Naive thymus-derived CD4-positive, alpha-beta T cell (primary cell): ENCODE results near the gene ARL8B. TPM values are rescaled to one million over a fixed set of nuclear protein-coding genes. Genes with fewer than 3 reads are reported as not detected.

Source experiments
- ATAC-seq: fragments of 150-1000 bp; cut with Tn5 transposase; 2 replicates; pipeline ENCODE4 v1.10.0; 2021; ENCODE audit warnings: mild to moderate bottlenecking, moderate library complexity
- CTCF ChIA-PET: fragments of 350-600 bp; sonication (Branson Sonifier 250); formaldehyde crosslinking; loops from one replicate; lab custom pipeline; 2021; ENCODE audit warnings: antibody characterized with exemption; lab: Charles Lee
- POLR2A ChIA-PET: fragments of 350-600 bp; sonication (Branson Sonifier 250); formaldehyde crosslinking; loops from one replicate; lab custom pipeline; 2021; ENCODE audit warnings: antibody characterized with exemption, inconsistent platforms; lab: Charles Lee
- DNase-seq, 9 donors: peaks; one replicate each; pipeline versions ENCODE4 v3.0.0 to v3.0.0-alpha.2; 2020 to 2022; ENCODE audit warnings: mixed read lengths in 1 of 9
- H3K27ac ChIP-seq: one replicate; pipeline ENCODE4 v1.7.0; 2013; ENCODE audit warnings: mild to moderate bottlenecking, low read depth, low read length, moderate library complexity
- H3K27me3 ChIP-seq, 2 donors: one replicate each; pipeline ENCODE4 v1.7.0; 2013; ENCODE audit warnings: low read length in 2 of 2, mild to moderate bottlenecking in 2 of 2, moderate library complexity in 2 of 2; ENCODE audit not compliant: control insufficient read depth in 2 of 2, insufficient read depth in 2 of 2
- H3K36me3 ChIP-seq, 3 experiments: 1 replicate in 2 of 3; 2 replicates in 1 of 3; pipeline ENCODE4 v1.7.0; 2013; ENCODE audit warnings: low read length in 3 of 3, mild to moderate bottlenecking in 3 of 3, moderate library complexity in 1 of 3; ENCODE audit not compliant: insufficient read depth in 3 of 3, control insufficient read depth in 2 of 3
- H3K4me1 ChIP-seq, 2 donors: one replicate each; pipeline ENCODE4 v1.7.0; 2013; ENCODE audit warnings: low read length in 2 of 2, mild to moderate bottlenecking in 2 of 2, moderate library complexity in 1 of 2; ENCODE audit not compliant: control insufficient read depth in 2 of 2, insufficient read depth in 2 of 2
- H3K4me3 ChIP-seq: 2 replicates; pipeline ENCODE4 v1.7.0; 2013; ENCODE audit warnings: mild to moderate bottlenecking, low read length
- H3K9me3 ChIP-seq, 3 experiments: 1 replicate in 2 of 3; 2 replicates in 1 of 3; pipeline ENCODE4 v1.7.0; 2013; ENCODE audit warnings: low read length in 3 of 3; ENCODE audit not compliant: control insufficient read depth in 2 of 3
- H3K27ac Mint-ChIP-seq, 9 donors: one replicate each; pipeline ENCODE4 v1.8.0; 2020 to 2022; ENCODE audit warnings: mixed read lengths in 9 of 9, mild to moderate bottlenecking in 8 of 9, moderate library complexity in 5 of 9, inconsistent platforms in 2 of 9
- H3K27me3 Mint-ChIP-seq, 5 donors: one replicate each; pipeline ENCODE4 v1.8.0; 2021 to 2022; ENCODE audit warnings: mixed read lengths in 5 of 5, mild to moderate bottlenecking in 1 of 5
- H3K36me3 Mint-ChIP-seq, 5 donors: one replicate each; pipeline ENCODE4 v1.8.0; 2020 to 2022; ENCODE audit warnings: mixed read lengths in 5 of 5, mild to moderate bottlenecking in 3 of 5, inconsistent platforms in 1 of 5
- H3K4me1 Mint-ChIP-seq, 7 donors: one replicate each; pipeline ENCODE4 v1.8.0; 2020 to 2022; ENCODE audit warnings: mixed read lengths in 7 of 7, mild to moderate bottlenecking in 3 of 7, inconsistent platforms in 1 of 7
- H3K4me3 Mint-ChIP-seq, 10 donors: one replicate each; pipeline ENCODE4 v1.8.0; 2020 to 2022; ENCODE audit warnings: mild to moderate bottlenecking in 10 of 10, mixed read lengths in 10 of 10, moderate library complexity in 6 of 10, inconsistent platforms in 2 of 10
- H3K9me3 Mint-ChIP-seq, 11 donors: one replicate each; pipeline ENCODE4 v1.8.0; 2020 to 2022; ENCODE audit warnings: mixed read lengths in 11 of 11, mild to moderate bottlenecking in 4 of 11, inconsistent platforms in 1 of 11, moderate library complexity in 1 of 11
- intact Hi-C, 2 donors: fragments of 100-400 bp; cut with micrococcal nuclease; formaldehyde crosslinking; loops; one replicate each; pipeline ENCODE4 v1.15.1; 2023
- polyA plus RNA-seq, 2 donors: library from polyadenylated mRNA; unstranded; fragments of 300-500 nt; fragmentation: Illumina TruSeq; gene quantifications; one replicate each; pipeline ENCODE4 v1.2.3, GENCODE V29; 2021
- total RNA-seq, 6 experiments: library from RNA in 5 of 6; stranded (reverse) in 5 of 6; gene quantifications; 1 replicate in 5 of 6; 2 replicates in 1 of 6; pipeline ENCODE4 v1.2.3 and lab custom pipeline; 2021 to 2026

ARL8B gene
- total and polyA plus RNA-seq, 7 experiments from 2014 or later, result 43.7 to 66.1 (median 48.4) TPM

DNA sequence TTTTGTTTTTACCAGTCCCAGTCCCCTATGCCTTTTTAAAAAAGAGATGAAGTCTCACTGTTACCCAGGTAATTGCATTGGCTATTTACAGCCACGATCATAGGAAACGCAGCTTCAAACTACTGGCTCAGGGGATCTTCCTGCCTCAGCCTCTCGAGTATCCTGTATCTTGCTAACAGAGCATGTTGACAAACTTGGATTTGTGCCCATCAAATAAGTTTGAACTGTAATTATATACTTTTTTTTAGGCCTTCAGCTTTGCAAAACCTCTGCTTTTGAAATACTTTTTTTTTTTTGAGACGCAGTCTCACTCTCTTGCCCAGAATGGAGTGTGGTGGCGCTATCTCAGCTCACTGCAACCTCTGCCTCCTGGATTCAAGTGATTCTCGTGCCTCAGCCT is 62.4 kb downstream of the ARL8B start:
- CTCF ChIA-PET, result no interaction called here
- Mint-ChIP-seq H3K9me3 (peaks cover 0 to 2% (median 0%) of the 10 kb centered on the region in 11 donors), H3K27ac (peak overlapping the region in 5 of 9 donors; percentile 3 to 81 (median 41)), H3K36me3 (peaks cover 0 to 20% (median 9%) of the 10 kb centered on the region in 5 donors), H3K4me3 (no peak overlapping the region), H3K27me3 (no peaks in the 10 kb centered on the region), H3K4me1 (peaks cover 0 to 41% (median 33%) of the 10 kb centered on the region in 7 donors)
- Histone ChIP-seq H3K4me1 (peaks cover 0 to 8% of the 10 kb centered on the region in 2 donors), H3K36me3 (peaks cover 3 to 20% (median 8%) of the 10 kb centered on the region in 3 experiments), H3K27ac (no peak overlapping the region), H3K4me3 (no peak overlapping the region), H3K27me3 (no peaks in the 10 kb centered on the region), H3K9me3 (no peaks in the 10 kb centered on the region)
- DNase-seq (no peak), ATAC-seq (no peak)
- POLR2A ChIA-PET, result no interaction called here
- intact Hi-C loops, result loop anchor here in 1 of 2 donors (10.0 kb wide), 1 partner anchor 460 kb away; no protein-coding TSS in a partner anchor

DNA sequence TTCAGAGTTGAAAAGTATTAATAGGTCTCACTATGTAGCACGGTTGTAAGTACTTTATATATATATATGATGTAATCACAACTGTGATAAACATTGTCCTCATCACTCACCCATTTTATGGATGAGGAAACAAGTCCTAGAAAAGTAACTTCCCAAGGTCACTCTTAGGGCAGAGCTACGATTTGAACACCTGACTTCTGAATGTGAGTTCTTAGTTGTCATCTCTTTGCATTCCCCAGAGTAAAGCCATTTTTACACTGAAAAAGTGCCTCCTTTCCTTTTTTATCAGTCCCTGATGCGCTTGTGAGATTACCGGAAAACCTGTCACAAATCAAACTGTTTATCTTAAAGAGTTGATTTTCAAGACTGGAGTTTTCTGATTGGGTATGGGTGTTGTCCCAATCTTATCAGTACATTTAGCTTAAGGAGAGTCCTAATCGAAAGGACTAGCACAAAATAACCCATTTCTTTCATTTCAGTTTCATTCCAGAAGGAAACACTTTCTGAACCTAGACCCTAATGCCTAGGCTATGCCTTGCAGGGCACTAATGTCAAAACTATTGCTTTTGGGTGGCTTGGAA is 63.1 kb downstream of the ARL8B start:
- Histone ChIP-seq H3K36me3 (peaks cover 3 to 14% (median 8%) of the 10 kb centered on the region in 3 experiments), H3K9me3 (no peaks in the 10 kb centered on the region), H3K27ac (peak overlapping the region; percentile 97), H3K27me3 (no peaks in the 10 kb centered on the region), H3K4me3 (no peak overlapping the region), H3K4me1 (peaks cover 3 to 11% of the 10 kb centered on the region in 2 donors)
- peak overlapping the region in 5 of 9 donors; percentile 31 to 96 (median 81) for H3K27ac Mint-ChIP-seq
- H3K4me3 Mint-ChIP-seq, result no peak overlapping the region
- peaks cover 3 to 44% (median 35%) of the 10 kb centered on the region in 7 donors for H3K4me1 Mint-ChIP-seq
- no peaks in the 10 kb centered on the region for H3K27me3 Mint-ChIP-seq
- intact Hi-C loops, result loop anchor here (5.0 to 10.0 kb wide), 3 partner anchors 178 to 883 kb away; partner anchors contain the start of gene SETMAR (in 1 of the 2)
- ChIA-PET POLR2A (interaction anchor here (4.6 kb wide), 1 partner anchor 12 kb away, joined by 117 read pairs; no protein-coding TSS in a partner anchor), CTCF (interaction anchor here (1.9 kb wide), 1 partner anchor 19 kb away, joined by 5 read pairs; no protein-coding TSS in a partner anchor)
- ATAC-seq (no peak), DNase-seq (no peak)
- peaks cover 0 to 2% (median 0%) of the 10 kb centered on the region in 11 donors for H3K9me3 Mint-ChIP-seq
- peaks cover 0 to 24% (median 7%) of the 10 kb centered on the region in 5 donors for H3K36me3 Mint-ChIP-seq

DNA sequence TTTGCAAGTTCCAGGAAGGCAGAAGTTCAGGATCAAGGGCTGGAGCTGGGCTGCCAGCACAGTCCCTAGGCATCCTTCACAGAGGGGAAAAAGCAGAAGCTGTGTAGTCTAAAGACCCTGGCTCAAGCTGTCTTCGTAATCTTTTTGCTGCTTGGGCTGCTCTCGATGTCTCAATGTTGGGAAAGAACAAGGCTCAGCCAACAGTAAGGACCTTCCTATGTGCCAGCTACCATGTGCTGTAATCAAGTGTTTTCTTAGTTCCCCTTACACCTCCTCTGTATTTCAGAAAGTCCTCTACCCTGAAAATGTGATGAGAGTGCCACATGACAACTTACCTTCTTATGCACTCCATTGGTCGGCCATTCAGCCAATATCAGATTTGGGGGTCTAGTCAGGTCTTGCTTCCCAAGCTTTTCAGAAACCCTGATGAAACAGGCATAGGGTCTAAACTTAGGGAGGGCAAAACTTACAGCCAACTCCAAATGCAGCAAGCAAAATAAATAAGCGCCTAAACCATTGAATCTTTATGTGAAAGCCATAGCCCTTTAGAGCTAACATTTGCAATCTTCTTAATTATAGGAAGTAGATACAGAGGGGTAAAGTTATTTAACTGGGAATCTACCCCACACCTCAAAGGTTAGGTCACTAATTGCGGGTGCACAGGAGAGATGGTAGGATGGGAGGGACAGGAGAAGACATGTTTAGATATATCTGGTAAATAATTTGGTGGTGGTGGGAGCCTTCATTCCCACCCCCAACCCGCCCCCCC is 64.2 kb downstream of the ARL8B start:
- Histone ChIP-seq H3K4me3 (no peak overlapping the region), H3K27ac (peak overlapping the region; percentile 97), H3K27me3 (no peaks in the 10 kb centered on the region), H3K36me3 (peaks cover 0 to 12% (median 3%) of the 10 kb centered on the region in 3 experiments), H3K4me1 (peaks cover 3 to 15% of the 10 kb centered on the region in 2 donors), H3K9me3 (no peaks in the 10 kb centered on the region)
- Mint-ChIP-seq H3K4me3 (peak overlapping the region; percentile 45 to 100 (median 95)), H3K27ac (peak overlapping the region; percentile 60 to 99 (median 88)), H3K27me3 (no peaks in the 10 kb centered on the region), H3K4me1 (peaks cover 5 to 41% (median 32%) of the 10 kb centered on the region in 7 donors), H3K9me3 (peaks cover 0 to 2% (median 0%) of the 10 kb centered on the region in 11 donors), H3K36me3 (peaks cover 0 to 23% (median 4%) of the 10 kb centered on the region in 5 donors)
- POLR2A ChIA-PET, result interaction anchor here (0.6 to 4.6 kb wide), 9 partner anchors 11 to 1387 kb away, joined by 3 to 117 read pairs (median 4); partner anchors contain the start of gene ARL8B
- ATAC-seq (no peak), DNase-seq (no peak)
- intact Hi-C loops, result loop anchor here (2.0 to 10.0 kb wide), 5 partner anchors 49 to 884 kb away; partner anchors contain the start of genes SETMAR (in 1 of the 2) and SUMF1 (in 1 of the 2)
- CTCF ChIA-PET, result interaction anchor here (0.6 to 3.1 kb wide), 7 partner anchors 10 to 56 kb away, joined by 3 to 19 read pairs (median 4); no protein-coding TSS in a partner anchor

DNA sequence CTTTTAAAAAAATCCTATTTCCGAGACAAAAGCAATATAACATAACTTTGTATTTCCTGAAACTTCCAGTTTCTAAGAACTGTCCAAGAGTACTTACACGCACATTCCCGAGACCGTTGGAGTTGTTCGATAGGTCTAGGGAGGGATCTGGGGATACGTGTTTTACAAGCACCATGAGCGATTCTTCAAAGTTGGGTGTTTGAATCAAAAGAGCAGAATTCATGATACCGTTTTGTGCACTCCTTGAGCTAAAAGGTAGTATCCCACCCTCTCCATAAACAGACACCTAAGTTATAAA is 64.7 kb downstream of the ARL8B start:
- Histone ChIP-seq H3K4me1 (peaks cover 8 to 16% of the 10 kb centered on the region in 2 donors), H3K27me3 (no peaks in the 10 kb centered on the region), H3K9me3 (no peaks in the 10 kb centered on the region), H3K36me3 (peaks cover 0 to 8% (median 0%) of the 10 kb centered on the region in 3 experiments), H3K4me3 (peak overlapping the region; percentile 89), H3K27ac (peak overlapping the region; percentile 97)
- ChIA-PET POLR2A (interaction anchor here (0.9 to 4.6 kb wide), 11 partner anchors 10 to 694 kb away, joined by 3 to 117 read pairs (median 4); partner anchors contain the start of genes ARL8B and ITPR1), CTCF (interaction anchor here (1.4 to 3.1 kb wide), 5 partner anchors 10 to 54 kb away, joined by 3 to 19 read pairs (median 5); no protein-coding TSS in a partner anchor)
- intact Hi-C loops, result loop anchor here (1.0 to 10.0 kb wide), 12 partner anchors 50 to 885 kb away; partner anchors contain the start of genes ARL8B (in 2 of the 2), SETMAR (in 2 of the 2), ITPR1 (in 1 of the 2) and SUMF1 (in 1 of the 2)
- no peak for ATAC-seq
- peaks cover 0 to 25% (median 4%) of the 10 kb centered on the region in 5 donors for H3K36me3 Mint-ChIP-seq
- peak overlapping the region; percentile 81 to 99 (median 93) for H3K27ac Mint-ChIP-seq
- no peak for DNase-seq
- H3K27me3 Mint-ChIP-seq, result no peaks in the 10 kb centered on the region
- H3K4me1 Mint-ChIP-seq, result peaks cover 8 to 41% (median 32%) of the 10 kb centered on the region in 7 donors
- H3K9me3 Mint-ChIP-seq, result peaks cover 0 to 2% (median 0%) of the 10 kb centered on the region in 11 donors
- H3K4me3 Mint-ChIP-seq, result peak overlapping the region; percentile 90 to 100 (median 95)

DNA sequence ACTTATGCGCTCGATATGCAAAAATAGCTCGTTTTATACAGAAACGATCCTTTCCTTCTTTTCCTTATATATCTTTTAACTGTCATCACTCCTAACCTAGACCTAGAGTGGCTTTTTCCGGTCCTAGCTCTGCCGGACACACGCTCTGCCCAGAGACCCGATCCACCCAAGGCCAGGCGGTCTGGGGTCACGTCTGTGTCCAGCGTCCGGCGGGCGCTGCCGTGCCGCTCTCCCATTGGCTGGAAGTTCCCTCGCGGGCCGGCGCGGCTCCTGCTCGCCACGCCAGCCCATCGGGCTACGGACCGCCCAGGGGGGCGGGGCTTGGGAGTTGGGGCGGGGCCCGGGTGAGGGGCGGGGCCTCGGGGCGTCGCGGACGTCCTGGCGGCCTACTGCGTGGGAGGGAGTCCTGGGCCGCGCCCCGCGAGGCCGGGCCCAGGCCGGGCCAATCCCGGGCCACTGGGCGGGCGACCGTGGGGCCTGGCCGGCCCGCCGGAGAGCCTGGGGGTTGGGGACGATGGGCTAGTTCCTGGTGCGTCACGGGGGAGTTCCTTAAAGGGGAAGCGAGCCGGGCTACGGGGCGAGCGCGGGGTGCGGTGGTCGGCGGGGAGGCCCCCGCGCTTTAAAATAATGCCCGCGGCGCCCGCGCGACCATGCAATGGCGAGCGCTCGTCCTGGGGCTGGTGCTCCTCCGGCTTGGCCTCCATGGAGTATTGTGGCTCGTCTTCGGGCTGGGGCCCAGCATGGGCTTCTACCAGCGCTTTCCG is 65.2 kb downstream of the ARL8B start, which contains the start of gene EDEM1:
Gene EDEM1 (plus strand): TSS at position 552 of the 764 bp plus-strand sequence. CDS start 99 bp downstream, at position 651.
- H3K4me1 ChIP-seq, result peaks cover 13 to 21% of the 10 kb centered on the region in 2 donors
- peak; percentile 95 for ATAC-seq
- H3K9me3 ChIP-seq, result no peaks in the 10 kb centered on the region
- POLR2A ChIA-PET, result interaction anchor here (0.9 to 4.6 kb wide), 12 partner anchors 10 to 694 kb away, joined by 3 to 117 read pairs (median 4); partner anchors contain the start of genes ARL8B and ITPR1
- H3K36me3 ChIP-seq, result peaks cover 0 to 3% (median 0%) of the 10 kb centered on the region in 3 experiments
- Mint-ChIP-seq H3K9me3 (peaks cover 0 to 2% (median 0%) of the 10 kb centered on the region in 11 donors), H3K36me3 (peaks cover 0 to 27% (median 4%) of the 10 kb centered on the region in 5 donors), H3K4me1 (peaks cover 14 to 41% (median 32%) of the 10 kb centered on the region in 7 donors), H3K4me3 (peak within 1 kb of the TSS; percentile 90 to 100 (median 98)), H3K27ac (peak within 1 kb of the TSS; percentile 95 to 100 (median 98)), H3K27me3 (no peaks in the 10 kb centered on the region)
- H3K27ac ChIP-seq, result peak within 1 kb of the TSS; percentile 97
- peak; percentile 81 to 100 (median 88) for DNase-seq
- CTCF ChIA-PET, result interaction anchor here (1.4 to 3.1 kb wide), 4 partner anchors 9 to 55 kb away, joined by 3 to 19 read pairs (median 5); no protein-coding TSS in a partner anchor
- peak within 1 kb of the TSS; percentile 89 for H3K4me3 ChIP-seq
- H3K27me3 ChIP-seq, result no peaks in the 10 kb centered on the region
- intact Hi-C loops, result loop anchor here (1.0 to 10.0 kb wide), 12 partner anchors 51 to 885 kb away; partner anchors contain the start of genes ARL8B (in 2 of the 2), SETMAR (in 2 of the 2), ITPR1 (in 1 of the 2) and SUMF1 (in 1 of the 2)
